Breast epithelium (tissue), 4 donors: Measurements from ENCODE around the gene MARCKS. TPM values are rescaled to one million over a fixed set of nuclear protein-coding genes. Genes with fewer than 3 reads are reported as not detected.

Source experiments
- DNase-seq, 2 donors: peaks; one replicate each; pipeline ENCODE4 v3.0.0-alpha.2; 2019; ENCODE audit warnings: low spot score in 2 of 2
- H3K27ac ChIP-seq, 2 donors: fragments of 200-600 bp; sonication (generic) in 1 of 2; one replicate each; pipeline ENCODE4 v1.5.1; 2016 to 2019; ENCODE audit warnings: mild to moderate bottlenecking in 1 of 2
- H3K27me3 ChIP-seq, 2 donors: fragments of 200-600 bp; sonication (generic) in 1 of 2; one replicate each; pipeline versions ENCODE4 v1.5.1 to v1.6.0; 2017 to 2019; ENCODE audit warnings: control low read depth in 1 of 2, mild to moderate bottlenecking in 1 of 2
- H3K36me3 ChIP-seq: fragments of 200-600 bp; one replicate; pipeline ENCODE4 v1.5.1; 2019
- H3K4me1 ChIP-seq, 2 donors: fragments of 200-600 bp; sonication (generic); one replicate each; pipeline ENCODE4 v1.5.1; 2016 to 2019; ENCODE audit warnings: control low read depth in 1 of 2
- H3K4me3 ChIP-seq, 3 donors: fragments of 200-600 bp; sonication (generic); 1 replicate in 2 of 3; 2 replicates in 1 of 3; pipeline ENCODE4 v1.5.1; 2016 to 2019; ENCODE audit warnings: mild to moderate bottlenecking in 3 of 3, moderate library complexity in 2 of 3
- H3K9me3 ChIP-seq, 2 donors: fragments of 200-600 bp; sonication (generic) in 1 of 2; one replicate each; pipeline ENCODE4 v1.5.1; 2016 to 2019; ENCODE audit warnings: control low read depth in 1 of 2
- POLR2A ChIP-seq: fragments of 450-650 bp; IDR thresholded peaks from one replicate; pipeline ENCODE4 v1.6.1; 2016; ENCODE audit warnings: antibody characterized with exemption, mild to moderate bottlenecking, moderate library complexity
- POLR2AphosphoS5 ChIP-seq, 3 donors: sonication (generic); formaldehyde crosslinking; IDR thresholded peaks; one replicate each; pipeline ENCODE4 v1.6.1; 2017; ENCODE audit warnings: antibody characterized with exemption in 3 of 3
- intact Hi-C: fragments of 100-400 bp; cut with DNase I; formaldehyde crosslinking; loops from one replicate; pipeline ENCODE4 v1.15.1; 2023; ENCODE audit warnings: low total_unique reads
- total RNA-seq, 3 donors: library from RNA; depleted of rRNA; stranded (reverse); fragments of >200 nt; gene quantifications; one replicate each; pipeline ENCODE4 v1.1.0, GENCODE V29; 2016
- TF ChIP-seq, protein P1 (sequence below), 3 donors: fragments of 450-650 bp; IDR thresholded peaks; one replicate each; pipeline ENCODE4 v1.5.1; 2016 to 2017; ENCODE audit warnings: antibody characterized with exemption in 3 of 3, mild to moderate bottlenecking in 3 of 3, moderate library complexity in 3 of 3

Gene MARCKS
- total RNA-seq, 3 donors from 2014 or later: 19.8 to 54.4 (median 50.8) TPM

DNA sequence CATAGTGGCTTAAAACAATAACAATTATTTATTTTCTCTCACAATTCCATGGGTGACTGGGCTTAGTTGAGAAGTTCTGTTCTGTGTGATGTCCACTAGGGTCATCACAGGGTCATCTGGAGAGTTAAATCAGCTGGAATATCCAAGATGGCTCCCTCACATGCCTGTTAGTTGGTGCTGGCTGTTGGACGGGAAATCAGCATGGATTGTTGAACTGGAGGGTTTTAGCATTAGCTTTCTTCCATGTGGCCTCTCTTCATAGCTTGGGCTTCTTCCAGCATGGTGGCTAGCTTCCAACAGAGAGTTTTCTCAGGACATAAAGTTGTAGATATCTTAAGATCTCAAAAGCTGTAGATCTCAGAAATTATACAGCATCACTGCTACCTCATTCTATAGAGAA, 19.6 kb downstream of the MARCKS start:
- H3K27ac ChIP-seq: no peak overlapping the region
- no peaks in the 10 kb centered on the region for H3K36me3 ChIP-seq
- no peaks in the 10 kb centered on the region for H3K4me1 ChIP-seq
- TF ChIP-seq POLR2AphosphoS5 (IDR thresholded peaks at IDR 0.05): no peak
- TF ChIP-seq, protein P1, sequence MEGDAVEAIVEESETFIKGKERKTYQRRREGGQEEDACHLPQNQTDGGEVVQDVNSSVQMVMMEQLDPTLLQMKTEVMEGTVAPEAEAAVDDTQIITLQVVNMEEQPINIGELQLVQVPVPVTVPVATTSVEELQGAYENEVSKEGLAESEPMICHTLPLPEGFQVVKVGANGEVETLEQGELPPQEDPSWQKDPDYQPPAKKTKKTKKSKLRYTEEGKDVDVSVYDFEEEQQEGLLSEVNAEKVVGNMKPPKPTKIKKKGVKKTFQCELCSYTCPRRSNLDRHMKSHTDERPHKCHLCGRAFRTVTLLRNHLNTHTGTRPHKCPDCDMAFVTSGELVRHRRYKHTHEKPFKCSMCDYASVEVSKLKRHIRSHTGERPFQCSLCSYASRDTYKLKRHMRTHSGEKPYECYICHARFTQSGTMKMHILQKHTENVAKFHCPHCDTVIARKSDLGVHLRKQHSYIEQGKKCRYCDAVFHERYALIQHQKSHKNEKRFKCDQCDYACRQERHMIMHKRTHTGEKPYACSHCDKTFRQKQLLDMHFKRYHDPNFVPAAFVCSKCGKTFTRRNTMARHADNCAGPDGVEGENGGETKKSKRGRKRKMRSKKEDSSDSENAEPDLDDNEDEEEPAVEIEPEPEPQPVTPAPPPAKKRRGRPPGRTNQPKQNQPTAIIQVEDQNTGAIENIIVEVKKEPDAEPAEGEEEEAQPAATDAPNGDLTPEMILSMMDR (IDR thresholded peaks at IDR 0.05): no peak
- TF ChIP-seq POLR2A: no peak
- no peak for DNase-seq
- no peaks in the 10 kb centered on the region for H3K27me3 ChIP-seq
- no peak overlapping the region for H3K4me3 ChIP-seq
- intact Hi-C loops: no loop called here
- H3K9me3 ChIP-seq: no peaks in the 10 kb centered on the region

DNA sequence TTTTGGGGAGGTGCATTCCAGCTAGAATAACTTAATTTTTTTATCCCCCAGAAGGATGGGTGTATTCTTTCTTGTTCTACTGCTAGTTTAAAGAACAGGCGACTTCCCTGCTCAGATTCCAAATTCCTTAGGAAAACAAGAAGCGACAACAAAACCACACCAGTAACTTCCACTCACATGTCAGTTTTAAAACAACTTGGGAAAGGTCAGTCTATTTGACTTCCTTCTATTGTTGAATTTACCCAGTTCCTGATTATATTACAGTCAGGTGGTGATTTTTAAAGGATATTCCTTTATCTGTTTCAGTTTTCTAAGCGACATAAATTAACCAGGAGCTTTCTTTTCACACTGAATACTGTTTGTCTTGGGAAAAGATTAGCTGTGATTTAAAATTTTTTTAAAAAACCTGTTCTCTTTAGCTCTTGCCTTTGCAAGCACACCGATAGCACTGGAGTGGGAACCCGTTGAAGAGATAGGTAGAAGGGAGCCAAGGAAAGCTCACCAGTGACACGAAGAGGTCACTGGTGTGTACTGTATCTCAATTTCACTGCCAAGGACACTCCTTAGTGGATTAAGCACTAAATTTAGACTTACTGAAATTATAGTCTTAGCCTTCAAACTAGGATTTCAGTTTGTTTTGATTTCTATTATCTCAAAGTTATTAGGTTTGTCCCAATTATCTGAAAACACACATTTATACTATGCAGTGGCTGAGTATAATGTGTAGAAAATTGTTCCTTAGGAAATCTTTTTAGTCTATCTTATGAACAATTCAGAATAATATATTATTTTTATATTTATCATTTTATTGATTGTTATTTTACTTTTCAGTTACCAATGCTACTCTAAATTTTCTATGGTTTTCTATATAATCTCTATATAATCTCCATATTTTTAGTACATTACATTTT, 22.3 kb downstream of the MARCKS start:
- Histone ChIP-seq H3K4me3 (no peak overlapping the region), H3K36me3 (no peaks in the 10 kb centered on the region), H3K9me3 (no peaks in the 10 kb centered on the region), H3K27me3 (no peaks in the 10 kb centered on the region), H3K27ac (no peak overlapping the region), H3K4me1 (no peaks in the 10 kb centered on the region)
- intact Hi-C loops: no loop called here
- DNase-seq: peak in 1 of 2 donors; percentile 27
- TF ChIP-seq, protein P1 (IDR thresholded peaks at IDR 0.05): peak in 2 of 3 donors; percentile 60 to 63
- TF ChIP-seq POLR2AphosphoS5 (IDR thresholded peaks at IDR 0.05) (no peak), POLR2A (no peak)

DNA sequence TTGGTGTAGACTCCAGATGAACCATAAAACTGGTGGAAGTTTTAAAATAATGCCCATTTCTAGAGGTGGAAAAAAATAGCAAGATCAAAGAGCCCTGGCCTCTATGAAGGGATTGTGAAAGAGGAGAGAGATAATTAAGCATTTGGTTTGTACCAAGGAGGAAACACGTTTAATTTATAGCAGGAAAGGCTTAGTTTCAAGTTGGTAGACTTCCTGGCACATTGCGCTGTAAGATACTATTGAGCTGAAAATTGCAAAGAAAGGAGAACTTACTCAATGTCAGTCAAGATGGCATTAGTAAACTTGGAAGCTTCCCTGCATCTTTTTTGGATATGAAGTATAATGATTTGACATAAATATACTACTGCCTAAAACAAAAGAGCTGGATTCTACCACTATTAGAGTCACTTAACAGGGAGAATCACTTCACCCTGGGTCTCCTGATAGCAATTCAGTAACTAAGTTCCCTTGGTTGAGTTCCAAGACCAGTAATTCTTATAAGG, 24.4 kb downstream of the MARCKS start:
- Histone ChIP-seq H3K9me3 (no peaks in the 10 kb centered on the region), H3K27me3 (no peaks in the 10 kb centered on the region), H3K27ac (no peak overlapping the region), H3K36me3 (no peaks in the 10 kb centered on the region), H3K4me1 (no peaks in the 10 kb centered on the region), H3K4me3 (no peak overlapping the region)
- no peak for DNase-seq
- TF ChIP-seq POLR2AphosphoS5 (IDR thresholded peaks at IDR 0.05) (no peak), POLR2A (no peak)
- TF ChIP-seq, protein P1 (IDR thresholded peaks at IDR 0.05): no peak
- intact Hi-C loops: no loop called here

DNA sequence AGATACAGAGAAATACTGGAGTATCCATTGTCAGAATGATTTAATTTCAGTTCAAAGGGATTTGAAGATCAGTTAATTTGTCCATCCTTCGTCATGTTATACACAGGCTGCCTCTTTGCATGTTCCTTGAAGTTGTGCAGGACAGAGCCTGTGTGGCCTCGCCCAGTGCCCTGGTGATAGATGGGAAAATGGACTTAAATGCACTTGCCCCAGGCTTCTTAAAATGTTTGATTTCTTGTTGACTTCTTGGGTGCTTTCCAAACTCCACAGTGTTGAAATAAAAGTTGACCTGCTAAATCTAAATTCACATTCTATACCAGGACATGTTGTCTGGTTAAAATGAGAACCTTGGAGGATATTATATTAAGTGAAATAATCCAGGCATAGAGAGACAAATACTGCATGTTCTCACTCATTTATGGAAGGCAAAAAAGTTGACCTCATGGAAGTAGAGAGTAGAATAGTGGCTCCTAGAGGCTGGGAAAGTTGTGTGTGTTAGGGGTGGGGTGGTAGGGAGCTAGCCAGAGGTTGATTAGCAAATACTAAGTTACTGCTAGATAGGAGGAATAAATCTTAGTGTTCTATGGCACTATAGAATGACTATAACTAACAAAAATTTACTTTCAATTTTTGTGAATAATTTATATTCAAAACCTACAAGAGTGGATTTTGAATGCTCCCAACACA, 25.3 kb downstream of the MARCKS start:
- no peaks in the 10 kb centered on the region for H3K9me3 ChIP-seq
- no peaks in the 10 kb centered on the region for H3K4me1 ChIP-seq
- no peak overlapping the region for H3K27ac ChIP-seq
- TF ChIP-seq POLR2A (no peak), POLR2AphosphoS5 (IDR thresholded peaks at IDR 0.05) (no peak)
- TF ChIP-seq, protein P1 (IDR thresholded peaks at IDR 0.05): no peak
- no peaks in the 10 kb centered on the region for H3K36me3 ChIP-seq
- H3K4me3 ChIP-seq: no peak overlapping the region
- intact Hi-C loops: no loop called here
- no peaks in the 10 kb centered on the region for H3K27me3 ChIP-seq
- no peak for DNase-seq

DNA sequence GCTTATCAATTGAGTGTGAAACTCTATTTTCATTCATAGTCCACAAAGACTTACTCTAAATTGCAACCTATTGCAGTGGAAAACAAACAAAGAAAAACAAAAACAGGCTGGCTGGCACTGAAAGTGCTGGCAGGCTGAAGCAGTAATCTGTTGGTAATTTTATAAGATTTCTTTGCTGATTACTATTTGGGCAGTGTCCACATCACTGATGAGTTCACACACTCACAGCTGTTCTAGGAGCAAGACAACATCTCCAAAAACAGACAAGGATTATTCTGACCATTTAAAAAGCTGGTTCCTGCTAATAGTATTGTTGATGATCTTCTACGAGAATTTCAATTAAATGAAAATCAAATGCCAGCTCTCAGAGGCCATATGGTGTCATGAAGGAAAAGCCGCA, 26.9 kb downstream of the MARCKS start:
- H3K4me1 ChIP-seq: no peaks in the 10 kb centered on the region
- no peaks in the 10 kb centered on the region for H3K36me3 ChIP-seq
- TF ChIP-seq, protein P1 (IDR thresholded peaks at IDR 0.05): no peak
- TF ChIP-seq POLR2AphosphoS5 (IDR thresholded peaks at IDR 0.05) (no peak), POLR2A (no peak)
- H3K4me3 ChIP-seq: no peak overlapping the region
- no peak overlapping the region for H3K27ac ChIP-seq
- no peaks in the 10 kb centered on the region for H3K27me3 ChIP-seq
- no peak for DNase-seq
- intact Hi-C loops: no loop called here
- H3K9me3 ChIP-seq: no peaks in the 10 kb centered on the region
